GM21576 (cell line): ENCODE data around the gene KCTD14.
"Not testable (repeated sequence)": the region's sequence is repeated elsewhere in the genome, so short reads cannot be mapped to it uniquely, and the experiment has no call there.

Experiments
- ATAC-seq: cut with Tn5 transposase; IDR thresholded peaks from one replicate; pipeline ENCODE4 v1.9.1; 2021; ENCODE audit warnings: mild to moderate bottlenecking, moderate library complexity; ENCODE audit not compliant: unreplicated experiment

Gene KCTD14, protein sequence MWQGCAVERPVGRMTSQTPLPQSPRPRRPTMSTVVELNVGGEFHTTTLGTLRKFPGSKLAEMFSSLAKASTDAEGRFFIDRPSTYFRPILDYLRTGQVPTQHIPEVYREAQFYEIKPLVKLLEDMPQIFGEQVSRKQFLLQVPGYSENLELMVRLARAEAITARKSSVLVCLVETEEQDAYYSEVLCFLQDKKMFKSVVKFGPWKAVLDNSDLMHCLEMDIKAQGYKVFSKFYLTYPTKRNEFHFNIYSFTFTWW

DNA sequence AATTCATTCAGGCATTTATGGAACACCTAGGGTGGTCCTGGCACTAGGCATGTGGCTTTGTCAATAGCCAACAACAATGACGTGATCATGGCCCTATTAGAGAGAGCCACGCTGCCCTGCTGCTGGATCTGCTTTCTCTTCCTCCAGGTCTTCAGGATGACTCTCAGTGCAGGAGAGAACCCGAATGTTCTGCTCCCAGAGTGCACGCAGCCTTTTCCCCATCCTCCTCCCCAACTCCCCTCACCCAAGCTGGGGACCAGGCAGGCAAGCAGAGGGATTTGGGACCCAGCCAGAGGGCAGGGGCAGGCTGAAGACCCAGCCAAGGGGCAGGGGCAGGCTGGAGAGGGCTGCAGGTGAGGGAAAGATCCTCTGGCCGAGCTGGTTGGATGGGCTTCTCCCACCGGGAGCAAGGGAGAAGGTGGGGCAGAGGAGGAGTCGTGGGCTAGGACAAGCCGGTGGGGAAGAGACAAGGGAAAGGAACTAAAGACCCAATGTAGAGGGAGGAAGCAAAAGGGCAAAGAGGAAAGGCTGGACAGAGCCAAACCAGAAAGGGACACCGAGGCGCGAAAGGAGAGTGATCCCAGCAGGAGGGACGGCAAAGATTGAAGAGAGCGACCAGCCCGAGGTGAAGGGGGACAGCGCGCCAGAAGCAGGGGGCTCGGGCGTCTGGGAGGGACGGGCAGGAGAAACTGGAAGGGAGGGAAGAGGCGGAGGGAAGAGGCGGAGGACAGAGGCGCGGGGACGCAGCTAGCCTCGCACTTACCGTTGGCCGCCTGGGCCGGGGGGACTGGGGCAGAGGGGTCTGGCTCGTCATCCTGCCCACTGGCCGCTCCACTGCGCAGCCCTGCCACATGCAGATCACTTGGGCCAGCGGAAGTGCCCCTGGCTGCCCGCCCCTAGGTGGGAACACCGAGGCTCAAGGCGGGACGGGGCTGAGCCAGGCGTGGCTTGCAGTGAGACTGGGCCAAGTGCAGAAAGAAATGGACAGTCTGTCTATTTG is at the start of gene KCTD14:
TSS of gene KCTD14 (minus strand) at position 880 of the 1,000 bp plus-strand sequence. CDS start at position 853, 27 bp downstream.
- ATAC-seq: no peak

DNA sequence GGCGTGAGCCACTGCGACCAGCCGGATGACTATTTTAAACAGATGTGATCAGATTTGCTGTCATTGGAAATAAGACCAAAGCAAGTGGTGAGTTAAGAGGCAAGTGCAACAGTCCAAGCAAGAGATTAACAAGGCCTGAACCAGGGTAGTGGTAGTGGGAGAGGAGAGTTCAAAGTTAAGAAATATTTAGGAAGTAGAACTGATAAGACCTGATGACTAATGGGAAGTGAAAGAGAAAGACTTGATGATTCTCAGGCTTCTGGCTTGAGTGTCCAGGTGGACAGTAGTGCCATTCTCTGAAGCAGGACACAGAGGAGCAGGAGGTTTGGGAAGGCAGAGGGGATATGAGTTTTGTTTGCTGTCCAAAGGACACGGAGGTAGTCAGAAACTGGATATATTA is 49.4 kb upstream of the KCTD14 start:
- no peak for ATAC-seq

DNA sequence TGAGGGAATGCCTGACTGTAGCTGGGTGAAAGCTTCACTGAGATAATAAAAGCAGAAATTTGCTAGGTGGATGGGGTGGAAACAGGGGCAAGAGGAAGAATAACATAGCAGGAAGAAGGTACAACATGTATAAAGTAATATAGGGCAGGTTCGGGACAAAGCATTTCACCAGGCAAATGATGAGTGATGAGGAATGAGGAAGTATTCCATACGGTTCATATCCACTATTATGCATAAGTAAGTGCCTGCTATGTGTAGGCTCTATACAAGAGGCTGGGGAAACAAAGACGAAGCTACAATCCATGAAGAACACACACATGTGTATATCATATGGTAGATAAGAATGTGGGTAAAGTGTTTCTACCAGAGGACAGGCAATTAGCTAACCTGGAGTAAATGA is 48.6 kb upstream of the KCTD14 start:
- no peak for ATAC-seq

DNA sequence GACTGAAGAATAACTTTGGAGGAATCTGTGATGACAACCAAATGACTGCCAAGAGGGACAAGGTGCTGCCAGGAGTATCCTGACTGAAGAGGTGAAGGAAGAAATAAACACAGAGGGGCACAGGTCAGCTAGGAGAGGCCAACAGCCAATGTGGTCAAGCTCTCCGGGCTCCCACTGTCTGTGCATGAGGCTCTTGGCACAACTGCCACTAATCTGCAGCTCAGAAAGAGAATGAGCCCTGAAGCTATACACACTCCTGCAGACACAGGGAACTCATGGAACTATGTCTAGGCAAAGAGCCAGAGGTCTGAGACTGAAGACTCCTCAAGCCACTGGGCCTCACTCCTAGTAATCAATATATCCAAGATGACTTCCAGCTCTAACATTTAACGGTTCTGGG is 47.5 kb upstream of the KCTD14 start:
- ATAC-seq: no peak

DNA sequence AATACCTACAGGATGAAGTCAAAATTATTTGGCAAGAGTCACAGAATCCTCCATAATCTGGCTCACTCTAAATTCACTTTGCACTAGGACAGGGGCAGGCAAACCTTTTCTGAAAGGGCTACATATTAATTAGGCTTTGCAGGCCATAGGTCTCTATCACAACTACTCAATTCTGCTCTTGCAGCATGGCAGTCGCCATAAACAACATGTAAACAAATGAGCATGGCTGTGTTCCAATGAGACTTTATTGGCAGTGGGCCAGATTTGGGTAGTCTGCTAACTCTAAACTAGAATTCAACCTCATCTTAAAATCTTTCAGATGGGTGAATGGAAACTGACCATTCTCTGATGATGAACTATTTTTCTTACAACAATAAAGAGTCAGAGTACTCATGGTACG is 46.4 kb upstream of the KCTD14 start:
- ATAC-seq: no peak

DNA sequence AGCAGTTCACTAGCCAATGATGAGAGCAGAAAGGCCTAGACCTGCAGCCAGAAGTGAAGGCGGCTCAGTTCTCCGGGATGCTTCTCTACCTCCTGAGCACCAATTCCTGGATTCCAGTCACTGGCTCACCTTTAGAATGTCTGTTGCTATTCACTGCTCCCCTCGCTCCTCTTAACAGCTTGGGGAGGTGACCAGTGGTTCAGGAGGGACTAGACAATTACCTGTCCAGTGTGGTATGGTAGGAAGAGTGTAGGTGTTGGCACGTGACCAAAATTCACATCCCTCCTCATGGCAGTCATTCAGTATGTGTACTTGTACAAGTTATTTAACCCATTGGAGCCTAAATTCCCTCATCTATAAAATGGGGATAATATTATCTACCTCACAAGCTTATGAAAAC is 44.6 kb upstream of the KCTD14 start:
- no peak for ATAC-seq

DNA sequence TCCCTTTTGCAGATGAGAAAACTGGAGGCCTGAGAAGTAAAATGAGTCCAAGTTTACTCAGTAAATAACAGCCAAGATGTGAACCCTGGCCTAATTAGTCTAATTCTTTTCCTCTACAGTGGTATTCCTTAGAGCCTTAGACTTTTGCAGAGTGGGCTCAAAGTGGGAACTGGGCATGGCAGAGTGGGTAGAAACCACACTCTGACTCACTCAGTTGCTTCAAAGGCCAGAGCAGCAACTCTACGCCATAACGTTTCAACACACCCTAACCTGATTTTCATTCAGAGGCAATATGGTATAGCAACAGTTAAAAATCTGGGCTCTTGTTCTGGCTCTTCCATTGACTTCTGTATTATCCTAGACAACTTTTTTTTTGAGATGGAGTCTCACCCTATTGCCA is 43.4 kb upstream of the KCTD14 start:
- ATAC-seq: no peak

DNA sequence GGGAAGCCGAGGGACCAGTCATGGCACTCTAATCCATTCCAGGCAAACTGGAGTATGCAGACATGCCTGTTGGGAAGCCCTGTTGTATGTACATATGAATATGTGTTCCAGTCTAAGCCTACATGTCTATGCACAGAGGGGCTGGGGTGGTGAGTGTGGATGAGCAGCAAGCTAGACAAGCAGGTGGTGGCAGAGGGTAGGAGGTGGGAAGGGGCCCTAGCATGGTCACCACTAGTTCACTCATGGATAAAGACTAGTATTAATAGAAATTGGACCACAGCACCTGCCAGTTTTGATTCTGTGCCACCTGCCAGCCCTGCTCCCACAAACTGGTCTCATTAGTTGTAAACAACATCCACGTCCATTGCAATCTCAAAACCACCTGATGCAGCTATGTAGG is 42.1 kb upstream of the KCTD14 start:
- no peak for ATAC-seq

DNA sequence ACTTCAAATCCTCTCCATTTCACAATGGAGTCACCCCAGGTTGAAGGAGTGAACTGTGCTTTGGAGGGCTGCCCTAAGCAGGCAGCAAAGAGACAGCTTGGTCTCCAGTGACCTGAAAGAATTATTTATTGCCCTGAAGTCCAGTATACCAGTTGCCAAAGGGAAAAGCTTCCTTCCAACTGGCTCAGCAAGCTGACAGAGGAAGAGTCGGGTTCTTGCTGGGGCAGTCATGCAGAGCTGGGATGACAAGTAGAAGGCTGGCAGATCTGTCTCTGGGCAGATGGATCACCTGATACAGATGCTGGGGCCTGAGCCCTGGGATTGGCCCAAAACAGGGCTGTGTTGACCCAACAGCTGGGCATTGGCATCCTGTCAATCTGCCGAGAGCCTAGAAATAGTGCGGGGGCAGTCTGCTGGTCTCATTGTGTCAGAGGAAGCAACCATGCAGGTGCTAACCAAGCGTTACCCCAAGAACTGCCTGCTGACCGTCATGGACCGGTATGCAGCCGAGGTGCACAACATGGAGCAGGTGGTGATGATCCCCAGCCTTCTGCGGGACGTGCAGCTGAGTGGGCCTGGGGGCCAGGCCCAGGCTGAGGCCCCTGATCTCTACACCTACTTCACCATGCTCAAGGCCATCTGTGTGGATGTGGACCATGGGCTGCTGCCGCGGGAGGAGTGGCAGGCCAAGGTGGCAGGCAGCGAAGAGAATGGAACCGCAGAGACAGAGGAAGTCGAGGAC is 40.5 kb upstream of the KCTD14 start, which contains the start of gene THRSP:
TSS of gene THRSP (plus strand) at position 422 of the 742 bp plus-strand sequence. CDS start at position 443, 21 bp downstream.
- ATAC-seq: no peak

DNA sequence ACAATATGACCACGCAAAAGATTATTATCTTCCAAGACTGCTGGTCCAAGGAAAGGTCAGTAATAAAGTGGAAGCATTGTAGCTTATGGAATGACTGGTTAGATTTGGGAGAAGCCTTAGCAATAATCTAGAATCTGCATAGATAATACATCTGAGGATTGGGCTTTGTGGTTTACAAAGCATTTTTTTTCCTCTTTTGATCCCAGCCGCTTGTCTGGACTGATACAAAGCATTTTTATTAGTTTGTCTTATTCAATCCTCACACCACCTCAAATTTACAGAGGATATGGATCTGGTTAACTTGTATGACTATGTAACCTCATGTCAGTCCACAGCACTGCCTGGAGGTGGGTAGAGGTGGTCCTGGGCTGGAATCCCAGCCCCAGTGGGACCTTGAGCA is 39.6 kb upstream of the KCTD14 start:
- no peak for ATAC-seq

DNA sequence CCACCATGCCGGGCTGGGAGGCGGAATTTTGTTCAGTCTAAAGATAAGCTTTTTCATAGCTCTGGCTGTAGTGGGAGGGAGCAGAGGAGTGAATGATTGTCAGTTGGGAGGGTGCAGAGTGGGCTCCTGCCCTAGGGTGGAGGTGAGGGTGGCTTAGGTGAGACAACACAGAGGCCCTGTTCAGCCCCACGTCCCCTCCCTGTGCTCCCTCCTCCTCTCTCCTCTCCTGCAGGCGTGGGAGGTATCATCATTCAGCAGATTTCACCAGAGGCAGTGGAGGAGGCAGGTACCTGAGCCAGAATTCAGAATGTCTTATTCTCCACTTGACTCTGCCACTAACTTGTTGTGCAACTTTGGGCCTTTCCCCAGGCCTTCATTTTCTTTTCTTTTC is 38.8 kb upstream of the KCTD14 start:
- no peak for ATAC-seq

DNA sequence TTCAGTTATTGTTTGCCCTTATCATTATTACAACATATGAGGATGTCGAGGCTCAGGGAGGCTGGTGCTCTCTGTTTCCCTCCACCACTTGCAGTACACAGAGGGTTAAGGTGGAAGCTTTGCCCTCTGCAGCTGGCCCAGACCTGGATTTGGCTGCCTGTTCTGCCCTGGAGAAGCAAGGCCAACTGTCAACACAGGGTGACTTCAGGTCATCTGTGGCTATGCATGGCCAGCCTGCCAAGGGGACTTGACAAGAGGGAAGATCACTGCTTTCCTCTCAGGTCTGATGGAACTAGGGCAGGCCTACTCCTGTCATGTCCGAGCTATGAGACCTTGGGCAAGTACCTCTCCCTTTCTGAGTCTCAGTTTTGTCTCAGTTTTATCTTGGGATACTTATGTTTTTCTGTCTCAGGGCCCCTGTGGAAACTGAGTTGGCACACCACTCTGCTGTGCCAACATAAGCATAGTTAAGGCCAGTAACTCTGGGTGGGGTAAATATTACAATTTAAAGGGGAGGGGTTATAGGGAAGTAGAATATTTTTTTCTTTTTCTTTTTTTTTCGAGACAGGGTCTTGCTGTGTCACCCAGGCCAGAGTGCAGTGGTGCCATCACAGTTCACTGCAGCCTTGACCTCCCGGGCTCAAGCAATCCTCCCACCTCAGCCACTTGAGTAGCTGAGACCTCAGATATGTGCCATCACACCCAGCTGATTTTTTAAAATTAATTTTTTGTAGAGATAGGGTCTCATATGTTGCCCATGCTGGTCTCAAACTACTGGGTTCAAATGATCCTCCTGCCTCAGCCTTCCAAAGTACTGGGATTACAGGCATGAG is 38.2 kb upstream of the KCTD14 start:
- ATAC-seq: no peak

DNA sequence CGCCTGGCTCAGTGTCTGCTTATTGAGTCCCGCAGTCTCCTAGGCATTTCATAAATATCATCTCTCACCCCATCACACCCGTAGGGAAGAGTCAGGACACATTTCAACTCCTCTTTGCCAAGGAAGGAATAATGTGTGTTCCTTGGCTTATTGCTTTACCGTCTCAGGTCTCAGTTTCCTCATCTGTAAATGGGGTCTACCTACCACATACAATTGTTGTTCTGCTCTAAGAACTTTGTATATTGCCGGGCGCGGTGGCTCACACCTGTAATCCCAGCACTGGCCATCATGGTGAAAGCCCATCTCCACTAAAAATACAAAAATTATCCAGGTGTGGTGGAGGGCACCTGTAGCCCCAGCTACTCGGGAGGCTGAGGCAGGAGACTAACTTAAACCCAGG is 37.5 kb upstream of the KCTD14 start:
- ATAC-seq: no peak

DNA sequence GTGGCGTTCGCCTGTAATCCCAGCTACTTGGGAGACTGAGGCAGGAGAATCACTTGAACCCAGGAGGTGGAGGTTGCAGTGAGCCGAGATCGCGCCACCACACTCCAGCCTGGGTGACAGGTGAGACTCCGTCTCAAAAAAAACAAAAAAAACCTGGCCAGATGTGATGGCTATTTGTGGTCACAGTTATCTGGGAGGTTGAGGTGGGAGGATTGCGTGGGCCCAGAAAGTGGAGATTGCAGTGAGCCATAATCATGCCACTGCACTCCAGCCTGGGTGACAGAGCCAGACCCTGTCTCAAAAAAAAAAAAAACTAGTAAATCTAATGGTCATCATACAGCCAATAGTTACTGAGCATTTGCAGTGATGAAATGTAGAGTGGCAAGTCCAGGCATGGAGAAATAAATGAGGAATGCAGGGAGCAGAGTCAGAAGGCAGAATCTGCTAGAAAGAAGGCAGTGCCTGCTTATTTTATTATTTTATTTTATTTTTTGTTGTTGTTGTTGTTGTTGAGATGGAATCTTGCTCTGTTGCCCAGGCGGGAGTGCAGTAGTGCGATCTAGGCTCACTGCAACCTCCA is 36.8 kb upstream of the KCTD14 start:
- ATAC-seq: not testable (repeated sequence)

DNA sequence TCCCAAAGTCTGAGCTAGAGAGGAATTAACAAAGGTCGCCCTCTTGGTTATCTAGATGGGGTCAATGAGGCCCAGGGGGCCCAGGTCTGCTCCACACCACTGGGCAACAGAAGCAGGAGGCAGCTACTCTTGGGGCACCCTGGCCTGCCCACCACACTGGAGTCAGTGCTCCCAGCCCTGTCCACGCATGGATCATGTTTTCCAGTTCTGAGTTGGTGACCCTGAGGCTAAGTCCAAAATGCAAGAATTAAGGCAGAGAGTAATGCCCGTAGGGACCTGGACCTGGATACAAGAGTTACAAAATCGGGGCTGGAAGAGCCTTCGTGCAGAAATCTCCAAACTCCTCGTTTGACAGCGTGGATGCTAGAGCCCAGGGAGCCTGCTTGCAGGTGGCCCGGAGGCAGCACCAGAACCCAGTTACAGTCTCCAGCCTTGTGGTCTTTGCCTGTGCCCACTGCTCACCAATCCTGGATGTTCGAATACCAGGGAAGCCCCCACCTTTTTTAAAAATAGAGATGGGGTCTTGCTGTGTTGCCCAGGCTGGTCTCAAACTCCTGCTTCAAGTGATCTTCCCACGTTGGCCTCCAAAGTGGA is 34.5 kb upstream of the KCTD14 start:
- no peak for ATAC-seq

DNA sequence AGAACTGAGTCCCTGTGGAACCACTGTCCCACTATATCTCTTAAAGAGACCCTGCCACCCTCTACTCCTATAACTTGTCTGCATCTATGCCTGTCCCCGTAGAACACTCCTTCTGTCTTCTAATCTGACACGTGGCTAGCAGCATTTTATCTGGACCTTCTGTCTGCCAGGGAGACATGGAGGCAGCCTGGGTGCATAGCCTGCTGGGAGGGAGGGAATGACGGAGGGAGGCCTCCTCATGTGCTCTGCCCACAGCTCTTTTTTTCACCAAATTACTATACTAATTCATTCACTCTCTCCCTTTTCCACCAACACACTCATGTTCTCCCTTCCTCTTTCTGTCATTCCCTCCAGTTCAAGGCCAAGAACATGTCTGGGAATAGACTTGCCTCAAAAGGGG is 33.0 kb upstream of the KCTD14 start:
- no peak for ATAC-seq

DNA sequence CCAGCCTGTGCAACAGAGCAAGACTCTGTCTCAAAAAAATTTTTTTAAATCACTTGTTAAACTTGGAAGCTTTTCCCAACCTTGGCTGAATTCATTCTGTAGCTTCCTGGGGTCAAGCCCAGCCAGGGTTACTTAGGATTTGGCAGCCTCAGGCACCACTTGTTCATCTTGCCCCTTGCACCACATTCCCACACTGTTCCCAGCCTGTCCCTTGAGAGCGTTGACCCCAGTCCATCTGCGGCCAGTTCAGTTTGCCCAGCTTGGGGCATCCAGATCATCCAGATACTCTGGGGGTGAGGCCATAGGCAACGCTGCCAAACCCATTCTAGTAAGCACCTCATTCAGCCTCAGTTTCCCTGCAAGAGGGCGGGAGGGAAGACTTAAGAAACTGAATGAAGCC is 31.9 kb upstream of the KCTD14 start:
- no peak for ATAC-seq

DNA sequence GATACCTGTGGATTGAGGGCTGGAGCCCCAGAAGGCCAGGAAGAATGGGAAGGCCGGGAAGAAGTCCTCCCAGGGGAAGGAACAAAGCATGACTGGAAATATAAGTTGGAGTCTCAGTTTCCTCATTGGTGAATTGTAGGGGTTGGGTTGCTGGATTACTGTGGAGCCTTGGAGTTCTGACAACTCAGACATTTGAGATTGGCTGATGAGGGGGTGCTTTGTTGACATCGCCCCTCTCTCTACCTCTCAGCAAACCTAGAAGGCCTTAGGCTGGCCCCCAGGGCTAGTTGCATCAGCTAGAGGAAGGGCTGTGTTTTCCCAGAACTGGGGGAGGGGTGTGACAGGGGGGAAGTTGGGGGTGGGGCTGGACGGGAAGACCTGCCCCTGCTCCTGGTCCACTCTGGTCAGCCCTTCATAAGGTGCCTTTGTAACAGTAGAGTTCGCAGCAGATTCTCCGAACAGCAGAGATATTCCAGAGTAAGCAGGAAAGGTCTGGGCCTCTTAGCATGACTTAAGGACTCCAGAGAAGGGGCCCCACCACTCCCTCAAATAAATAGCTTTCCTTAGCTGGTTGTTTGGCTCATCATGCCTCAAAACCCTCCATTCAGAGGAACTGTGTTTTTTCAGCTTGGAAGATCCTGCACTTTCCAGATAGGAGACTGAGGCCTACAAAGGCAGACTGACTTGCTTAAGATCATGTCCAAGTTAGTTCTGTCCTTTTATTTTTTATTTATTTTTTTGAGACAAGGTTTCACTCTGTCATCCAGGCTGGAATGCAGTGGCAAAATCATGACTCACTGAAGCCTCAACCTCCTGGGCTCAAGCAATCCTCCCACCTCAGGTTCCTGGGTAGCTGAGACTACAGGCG is 28.1 kb upstream of the KCTD14 start:
- ATAC-seq: no peak

DNA sequence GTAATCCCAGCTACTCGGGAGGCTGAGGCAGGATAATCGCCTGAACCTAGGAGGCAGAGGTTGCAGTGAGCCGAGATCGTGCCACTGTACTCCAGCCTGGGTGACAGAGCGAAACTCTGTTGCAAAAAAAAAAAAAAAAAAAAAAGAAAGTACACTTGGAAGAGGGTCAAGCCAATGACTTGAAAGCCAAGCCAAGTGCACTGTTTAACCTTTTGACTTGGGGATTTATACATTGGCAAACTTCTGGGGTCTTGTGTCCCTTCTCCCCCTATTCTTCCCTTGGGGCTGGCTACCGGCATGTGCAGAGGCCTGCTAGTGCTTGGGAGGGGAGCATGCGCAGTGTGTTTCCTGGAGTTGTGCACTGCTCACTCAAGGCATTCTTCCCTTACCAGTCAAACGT is 26.3 kb upstream of the KCTD14 start:
- ATAC-seq: no peak
